Adrenal gland (tissue), 5 donors: ENCODE data around the gene DLK1.

ENCODE experiments used
- CTCF ChIP-seq, 6 experiments: fragments of 450-650 bp in 4 of 6; fragments of 200-600 bp in 2 of 6; sonication (generic) in 1 of 6; IDR thresholded peaks; 1 replicate in 5 of 6; 2 replicates in 1 of 6; pipeline versions ENCODE4 v1.5.1 to v1.8.0; 2016 to 2021; ENCODE audit warnings: antibody characterized with exemption in 6 of 6, mild to moderate bottlenecking in 2 of 6, moderate library complexity in 1 of 6
- POLR2A ChIP-seq, 2 donors: fragments of 450-650 bp; IDR thresholded peaks; one replicate each; pipeline ENCODE4 v1.6.1; 2017; ENCODE audit warnings: antibody characterized with exemption in 2 of 2, mild to moderate bottlenecking in 2 of 2, moderate library complexity in 1 of 2
- donor health status: DM: no; HTN: no; CAD: no.

- TF ChIP-seq CTCF (IDR thresholded peaks at IDR 0.05): no peak
- peak in 1 of 2 donors; percentile 37 for TF ChIP-seq POLR2A (IDR thresholded peaks at IDR 0.05)
Observed at GRCh38 chr14:100783630-100784370, 57.1 kb downstream of the DLK1 start.
